Endothelial cell of umbilical vein (primary cell): Measurements from ENCODE around the gene SH3BGRL2. TPM values are rescaled to one million over a fixed set of nuclear protein-coding genes. Genes with fewer than 3 reads are reported as not detected.

ENCODE experiments used
- BruUV-seq: library from RNA; stranded (reverse); fragments of 400-500 nt; replicated peaks from 2 replicates; lab custom pipeline; 2021; lab: Mats Ljungman, UMichigan
- CTCF ChIA-PET: fragments of 300-600, 350-600 bp; sonication (Branson Sonifier 250); formaldehyde crosslinking; loops from one replicate; lab custom pipeline; 2021; ENCODE audit warnings: antibody characterized with exemption, inconsistent platforms; lab: Charles Lee
- POLR2A ChIA-PET: fragments of 300-600, 350-600 bp; sonication (Branson Sonifier 250); formaldehyde crosslinking; loops from one replicate; lab custom pipeline; 2021; ENCODE audit warnings: antibody characterized with exemption, inconsistent platforms; lab: Charles Lee
- DNase-seq: peaks from one replicate; pipeline ENCODE4 v3.0.0-alpha.2; 2011; ENCODE audit warnings: low read depth, low spot score
- FAIRE-seq: peaks from 2 replicates; lab custom pipeline; 2011; peaks lifted over from hg19 to GRCh38; lab: Jason Lieb, UNC
- H2AFZ ChIP-seq: 2 replicates; pipeline ENCODE4 v1.6.0; 2012; ENCODE audit warnings: low read depth, low read length, control low read depth, inconsistent platforms
- H3K27ac ChIP-seq: 2 replicates; pipeline ENCODE4 v1.5.1; 2011; ENCODE audit warnings: low read depth, mild to moderate bottlenecking, control low read depth, low read length, moderate library complexity; ENCODE audit not compliant: insufficient read depth
- H3K27me3 ChIP-seq, 2 experiments: 2 replicates each; pipeline versions ENCODE4 v1.6.0 to v1.6.1; 2011; ENCODE audit warnings: low read length in 2 of 2, mixed read lengths in 1 of 2; ENCODE audit not compliant: control insufficient read depth in 2 of 2, insufficient read depth in 2 of 2
- H3K36me3 ChIP-seq, 2 experiments: 2 replicates in 1 of 2; 3 replicates in 1 of 2; pipeline ENCODE4 v1.5.1; 2011; ENCODE audit warnings: low read length in 2 of 2, mild to moderate bottlenecking in 1 of 2, moderate library complexity in 1 of 2; ENCODE audit not compliant: control insufficient read depth in 2 of 2, insufficient read depth in 2 of 2; ENCODE audit errors: extremely low read depth in 1 of 2
- H3K4me1 ChIP-seq: 3 replicates; pipeline ENCODE4 v1.5.1; 2011; ENCODE audit warnings: mild to moderate bottlenecking, low read length; ENCODE audit not compliant: control insufficient read depth, insufficient read depth; ENCODE audit errors: extremely low read depth
- H3K4me2 ChIP-seq: 2 replicates; pipeline ENCODE4 v1.6.1; 2011; ENCODE audit warnings: low read length, control low read depth, mixed read lengths; ENCODE audit not compliant: insufficient read depth
- H3K4me3 ChIP-seq, 3 experiments: fragments of 200-600 bp in 1 of 3; sonication (generic), shearing (Covaris generic) in 1 of 3; replicated peaks in 1 of 3; 2 replicates each; pipeline ENCODE4 v1.5.1; 2011 to 2016; ENCODE audit warnings: control low read depth in 3 of 3, low read length in 3 of 3, mild to moderate bottlenecking in 2 of 3, inconsistent platforms in 1 of 3, low read depth in 1 of 3, moderate library complexity in 1 of 3; ENCODE audit not compliant: insufficient read depth in 1 of 3
- H3K79me2 ChIP-seq: 2 replicates; pipeline ENCODE4 v1.6.0; 2012; ENCODE audit warnings: low read length, inconsistent platforms; ENCODE audit not compliant: control insufficient read depth, insufficient read depth
- H3K9ac ChIP-seq: replicated peaks from 2 replicates; pipeline ENCODE3; 2011; ENCODE audit warnings: low read length, control low read depth; ENCODE audit not compliant: insufficient read depth; ENCODE audit errors: extremely low read depth
- H3K9me1 ChIP-seq: replicated peaks from 3 replicates; pipeline ENCODE4 v1.6.0; 2011; ENCODE audit warnings: mild to moderate bottlenecking, low read length; ENCODE audit not compliant: control insufficient read depth, insufficient read depth; ENCODE audit errors: extremely low read depth
- H3K9me3 ChIP-seq: replicated peaks from 2 replicates; pipeline ENCODE4 v1.5.1; 2012; ENCODE audit warnings: low read length, inconsistent platforms; ENCODE audit not compliant: control insufficient read depth, insufficient read depth
- H4K20me1 ChIP-seq: replicated peaks from 2 replicates; pipeline ENCODE3; 2011; ENCODE audit warnings: mild to moderate bottlenecking, low read length; ENCODE audit not compliant: control insufficient read depth, insufficient read depth; ENCODE audit errors: extremely low read depth
- EZH2 ChIP-seq: IDR thresholded peaks from 2 replicates; pipeline ENCODE4 v1.6.1; 2012; ENCODE audit warnings: borderline replicate concordance, low read depth, mild to moderate bottlenecking, moderate library complexity, low read length, inconsistent platforms; ENCODE audit not compliant: severe bottlenecking
- FOS ChIP-seq: IDR thresholded peaks from 2 replicates; pipeline ENCODE4 v1.6.1; 2011; ENCODE audit warnings: mild to moderate bottlenecking, low read length, moderate library complexity, borderline replicate concordance; ENCODE audit not compliant: insufficient read depth
- GATA2 ChIP-seq: IDR thresholded peaks from 2 replicates; pipeline ENCODE4 v1.7.0; 2011; ENCODE audit warnings: low read depth, mild to moderate bottlenecking, moderate library complexity, mixed read lengths, low read length; ENCODE audit not compliant: insufficient read length, insufficient read depth
- JUN ChIP-seq: IDR thresholded peaks from 2 replicates; pipeline ENCODE4 v1.6.1; 2011; ENCODE audit warnings: borderline replicate concordance, low read depth; ENCODE audit not compliant: insufficient read length, insufficient read depth
- MYC ChIP-seq: IDR thresholded peaks from one replicate; pipeline ENCODE4 v1.6.1; 2011; ENCODE audit warnings: mild to moderate bottlenecking, low read depth, low read length
- POLR2A ChIP-seq: IDR thresholded peaks from 2 replicates; pipeline ENCODE4 v1.6.1; 2012; ENCODE audit warnings: low read depth, mild to moderate bottlenecking, control low read depth, low read length
- POLR2AphosphoS5 ChIP-seq: IDR thresholded peaks from 2 replicates; pipeline ENCODE4 v1.6.1; 2012; ENCODE audit warnings: low read depth, mild to moderate bottlenecking, control low read depth, low read length, moderate library complexity; ENCODE audit not compliant: insufficient read depth
- dilution Hi-C: fragments of 300-500 bp; cut with MboI; formaldehyde crosslinking; loops from one replicate; pipeline ENCODE4 v1.15.0; 2019; ENCODE audit warnings: low sequenced_read_pairs; ENCODE audit not compliant: extremely low pct_ligation_motif_present
- intact Hi-C: fragments of 100-400 bp; cut with micrococcal nuclease; formaldehyde crosslinking; loops from one replicate; pipeline ENCODE4 v1.10.0; 2022
- polyA plus RNA-seq, 4 experiments: library from polyadenylated mRNA; depleted of rRNA in 3 of 4; stranded (reverse) in 3 of 4; unstranded in 1 of 4; fragments of >200 nt; gene quantifications; 2 replicates each; pipeline versions ENCODE4 v1.2.1 to v1.2.3, GENCODE V29; 2011 to 2012; ENCODE audit warnings: missing spikeins in 1 of 4
- total RNA-seq: library from RNA; stranded (reverse); gene quantifications from 2 replicates; pipeline ENCODE4 v1.2.3, GENCODE V29; 2021
- TF ChIP-seq, protein P1 (sequence below): IDR thresholded peaks from 2 replicates; pipeline ENCODE4 v1.6.1; 2011; ENCODE audit not compliant: insufficient read depth, insufficient read length
- TF ChIP-seq, protein P2 (sequence below), 2 donors: IDR thresholded peaks; 1 replicate in 1 of 2; 2 replicates in 1 of 2; pipeline ENCODE4 v1.5.1; 2011; ENCODE audit warnings: low read length in 2 of 2, mild to moderate bottlenecking in 2 of 2, moderate library complexity in 2 of 2, control low read depth in 1 of 2, inconsistent platforms in 1 of 2, low read depth in 1 of 2; ENCODE audit not compliant: insufficient read depth in 1 of 2; ENCODE audit errors: extremely low read depth in 1 of 2

The SH3BGRL2 gene
- total and polyA plus RNA-seq, 2 donors (not counting 3 experiments of a cell fraction or from before 2014, with no cell fraction given): 3.2 to 10.7 TPM

DNA sequence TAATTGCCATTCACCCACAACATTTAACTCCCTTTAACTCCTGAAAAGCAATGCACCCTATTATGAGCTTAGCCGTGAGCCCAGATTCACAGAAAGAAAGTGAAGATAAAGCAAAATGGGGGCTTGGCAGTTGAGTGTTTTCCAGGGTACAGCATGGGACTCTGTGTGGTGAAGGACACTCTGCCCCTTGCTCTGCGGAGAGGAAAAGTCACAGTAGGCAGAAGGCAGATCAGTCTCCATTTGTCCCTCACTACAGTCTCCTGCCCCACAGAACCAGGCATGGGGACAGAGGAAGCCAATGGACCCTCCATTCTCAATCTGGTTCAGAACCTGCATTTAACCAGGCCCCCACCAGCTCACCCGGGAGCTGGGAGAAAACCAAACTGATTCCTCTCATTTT is 30.8 kb upstream of the SH3BGRL2 start:
- intact Hi-C loops: no loop called here
- dilution Hi-C loops: no loop called here
- TF ChIP-seq, protein P1, sequence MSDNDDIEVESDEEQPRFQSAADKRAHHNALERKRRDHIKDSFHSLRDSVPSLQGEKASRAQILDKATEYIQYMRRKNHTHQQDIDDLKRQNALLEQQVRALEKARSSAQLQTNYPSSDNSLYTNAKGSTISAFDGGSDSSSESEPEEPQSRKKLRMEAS: no peak
- TF ChIP-seq JUN: no peak
- TF ChIP-seq FOS: no peak
- no peak for TF ChIP-seq GATA2
- TF ChIP-seq POLR2AphosphoS5: no peak
- no peak for TF ChIP-seq MYC
- no peak for TF ChIP-seq POLR2A
- no peak for TF ChIP-seq EZH2
- TF ChIP-seq, protein P2, sequence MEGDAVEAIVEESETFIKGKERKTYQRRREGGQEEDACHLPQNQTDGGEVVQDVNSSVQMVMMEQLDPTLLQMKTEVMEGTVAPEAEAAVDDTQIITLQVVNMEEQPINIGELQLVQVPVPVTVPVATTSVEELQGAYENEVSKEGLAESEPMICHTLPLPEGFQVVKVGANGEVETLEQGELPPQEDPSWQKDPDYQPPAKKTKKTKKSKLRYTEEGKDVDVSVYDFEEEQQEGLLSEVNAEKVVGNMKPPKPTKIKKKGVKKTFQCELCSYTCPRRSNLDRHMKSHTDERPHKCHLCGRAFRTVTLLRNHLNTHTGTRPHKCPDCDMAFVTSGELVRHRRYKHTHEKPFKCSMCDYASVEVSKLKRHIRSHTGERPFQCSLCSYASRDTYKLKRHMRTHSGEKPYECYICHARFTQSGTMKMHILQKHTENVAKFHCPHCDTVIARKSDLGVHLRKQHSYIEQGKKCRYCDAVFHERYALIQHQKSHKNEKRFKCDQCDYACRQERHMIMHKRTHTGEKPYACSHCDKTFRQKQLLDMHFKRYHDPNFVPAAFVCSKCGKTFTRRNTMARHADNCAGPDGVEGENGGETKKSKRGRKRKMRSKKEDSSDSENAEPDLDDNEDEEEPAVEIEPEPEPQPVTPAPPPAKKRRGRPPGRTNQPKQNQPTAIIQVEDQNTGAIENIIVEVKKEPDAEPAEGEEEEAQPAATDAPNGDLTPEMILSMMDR (IDR thresholded peaks at IDR 0.05; ENCODE audit: extremely low read depth in 1 of 2, insufficient read depth in 1 of 2, low read depth in 1 of 2, low read length in 2 of 2): no peak
- Histone ChIP-seq H3K27ac (no peak overlapping the region), H3K9me1 (no peaks in the 10 kb centered on the region), H3K9me3 (no peaks in the 10 kb centered on the region), H4K20me1 (no peaks in the 10 kb centered on the region), H3K4me2 (no peak overlapping the region), H3K4me1 (peaks cover 8% of the 10 kb centered on the region), H2AFZ (no peak overlapping the region), H3K79me2 (no peaks in the 10 kb centered on the region), H3K27me3 (no peaks in the 10 kb centered on the region), H3K4me3 (no peak overlapping the region), H3K9ac (no peak overlapping the region), H3K36me3 (no peaks in the 10 kb centered on the region)
- no peak for DNase-seq
- no peak for FAIRE-seq
- CTCF ChIA-PET: interaction anchor here (1.6 to 2.7 kb wide), 4 partner anchors 11 to 72 kb away, joined by 3 to 6 read pairs (median 4); no protein-coding TSS in a partner anchor
- no TSS peak for BruUV-seq
- POLR2A ChIA-PET: no interaction called here
